Stimulated activated CD4-positive, alpha-beta T cell treated with anti-CD3 and anti-CD28 coated beads, Interleukin-15, amount 100 ng/mL, for 48 hours (primary cell): ENCODE data around the gene TTLL7.
A peak's percentile ranks its signal among the peaks of the same experiment; 100 is the strongest.

ENCODE experiments used
- DNase-seq, 2 donors: peaks; one replicate each; pipeline ENCODE4 v3.0.0-alpha.2; 2020; ENCODE audit warnings: low read depth in 2 of 2

The TTLL7 gene, protein sequence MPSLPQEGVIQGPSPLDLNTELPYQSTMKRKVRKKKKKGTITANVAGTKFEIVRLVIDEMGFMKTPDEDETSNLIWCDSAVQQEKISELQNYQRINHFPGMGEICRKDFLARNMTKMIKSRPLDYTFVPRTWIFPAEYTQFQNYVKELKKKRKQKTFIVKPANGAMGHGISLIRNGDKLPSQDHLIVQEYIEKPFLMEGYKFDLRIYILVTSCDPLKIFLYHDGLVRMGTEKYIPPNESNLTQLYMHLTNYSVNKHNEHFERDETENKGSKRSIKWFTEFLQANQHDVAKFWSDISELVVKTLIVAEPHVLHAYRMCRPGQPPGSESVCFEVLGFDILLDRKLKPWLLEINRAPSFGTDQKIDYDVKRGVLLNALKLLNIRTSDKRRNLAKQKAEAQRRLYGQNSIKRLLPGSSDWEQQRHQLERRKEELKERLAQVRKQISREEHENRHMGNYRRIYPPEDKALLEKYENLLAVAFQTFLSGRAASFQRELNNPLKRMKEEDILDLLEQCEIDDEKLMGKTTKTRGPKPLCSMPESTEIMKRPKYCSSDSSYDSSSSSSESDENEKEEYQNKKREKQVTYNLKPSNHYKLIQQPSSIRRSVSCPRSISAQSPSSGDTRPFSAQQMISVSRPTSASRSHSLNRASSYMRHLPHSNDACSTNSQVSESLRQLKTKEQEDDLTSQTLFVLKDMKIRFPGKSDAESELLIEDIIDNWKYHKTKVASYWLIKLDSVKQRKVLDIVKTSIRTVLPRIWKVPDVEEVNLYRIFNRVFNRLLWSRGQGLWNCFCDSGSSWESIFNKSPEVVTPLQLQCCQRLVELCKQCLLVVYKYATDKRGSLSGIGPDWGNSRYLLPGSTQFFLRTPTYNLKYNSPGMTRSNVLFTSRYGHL

DNA sequence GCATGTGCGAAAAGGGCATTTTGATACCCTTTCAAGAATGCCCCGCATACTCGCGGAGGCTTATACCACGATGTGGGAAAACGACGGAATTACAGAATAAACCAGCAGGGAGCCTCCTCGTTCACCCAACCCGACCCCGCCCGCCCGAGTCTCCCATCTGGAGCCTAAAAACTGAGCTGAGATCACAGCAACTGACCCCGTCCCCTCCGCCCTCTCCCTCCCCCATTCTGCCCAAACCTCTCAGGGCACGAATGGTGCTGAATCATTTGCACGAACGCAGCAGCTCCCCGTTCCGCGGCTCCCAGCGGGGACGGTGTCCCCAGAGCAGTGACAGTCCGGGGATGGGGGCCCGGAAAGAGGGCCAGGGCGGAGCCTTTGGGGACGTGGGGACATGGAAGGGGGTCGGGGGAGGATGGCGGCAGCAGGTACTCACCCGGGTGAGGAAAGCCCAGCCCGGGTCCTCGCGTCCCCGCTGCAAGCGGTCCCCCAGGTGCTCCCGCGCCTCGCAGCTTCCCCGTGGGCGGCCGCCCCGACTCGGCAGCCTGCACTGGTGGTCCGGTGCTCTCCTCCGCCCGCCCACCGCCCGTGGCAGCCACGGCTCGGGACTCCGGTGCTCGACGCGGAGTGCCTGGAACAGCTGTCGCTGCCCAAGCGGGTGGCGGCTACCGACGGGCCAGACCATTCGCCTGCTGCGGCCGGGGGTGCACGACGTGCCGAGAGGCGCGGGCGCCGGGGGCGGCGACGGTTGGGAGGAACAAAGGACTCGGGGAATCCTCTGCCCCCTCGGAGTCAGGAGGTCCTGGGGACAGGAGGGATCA, at the start of gene TTLL7:
TTLL7 (minus strand) TSS at position 635 of the 818 bp plus-strand sequence. CDS start 46,921 bp downstream, outside the sequence.
- peak; percentile 43 to 58 for DNase-seq

GRCh38 chr1:84042461-84042860, 43.5 kb upstream of the TTLL7 start:
- no peak for DNase-seq

DNA sequence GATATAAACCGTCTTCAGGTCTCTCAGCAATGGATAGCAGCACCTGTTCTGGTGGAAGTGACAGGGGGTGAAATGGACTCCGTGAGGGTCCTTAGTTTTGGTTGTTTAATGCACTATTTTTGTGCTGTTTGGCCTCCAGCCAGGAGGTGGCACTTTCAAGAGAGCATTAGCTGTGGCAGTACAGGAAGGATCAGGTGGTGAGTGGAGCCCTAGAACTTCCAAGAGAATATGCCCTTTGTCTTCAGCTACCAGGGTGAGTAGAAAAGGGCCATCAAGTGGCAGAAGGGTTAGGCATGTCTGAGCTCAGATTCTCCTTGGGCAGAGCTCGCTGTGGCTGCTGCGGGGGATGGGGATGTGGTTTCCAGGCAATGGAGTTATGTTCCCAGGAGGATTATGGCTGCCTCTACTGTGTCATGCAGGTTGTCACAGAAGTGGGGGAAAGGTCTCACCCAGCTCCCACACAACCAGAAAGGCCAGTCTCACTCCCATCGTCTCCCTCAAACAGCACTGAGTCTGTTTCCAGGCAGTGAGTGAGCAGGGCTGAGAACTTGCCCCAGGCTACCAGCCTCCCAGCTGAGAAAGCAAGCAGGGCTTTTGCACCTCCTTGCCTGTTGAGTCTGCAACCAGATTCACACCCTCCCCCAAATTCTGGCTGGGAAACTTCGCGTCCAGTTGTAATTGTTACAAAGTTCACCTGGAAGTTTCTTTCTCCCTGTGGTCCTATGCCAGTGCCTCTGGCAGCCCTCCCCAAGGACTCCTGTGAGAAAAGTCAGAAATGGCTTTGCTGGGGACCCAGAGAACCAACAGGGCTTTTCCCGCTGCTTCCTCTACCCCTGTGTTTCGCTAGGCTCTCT, 39.1 kb upstream of the TTLL7 start:
- no peak for DNase-seq

DNA sequence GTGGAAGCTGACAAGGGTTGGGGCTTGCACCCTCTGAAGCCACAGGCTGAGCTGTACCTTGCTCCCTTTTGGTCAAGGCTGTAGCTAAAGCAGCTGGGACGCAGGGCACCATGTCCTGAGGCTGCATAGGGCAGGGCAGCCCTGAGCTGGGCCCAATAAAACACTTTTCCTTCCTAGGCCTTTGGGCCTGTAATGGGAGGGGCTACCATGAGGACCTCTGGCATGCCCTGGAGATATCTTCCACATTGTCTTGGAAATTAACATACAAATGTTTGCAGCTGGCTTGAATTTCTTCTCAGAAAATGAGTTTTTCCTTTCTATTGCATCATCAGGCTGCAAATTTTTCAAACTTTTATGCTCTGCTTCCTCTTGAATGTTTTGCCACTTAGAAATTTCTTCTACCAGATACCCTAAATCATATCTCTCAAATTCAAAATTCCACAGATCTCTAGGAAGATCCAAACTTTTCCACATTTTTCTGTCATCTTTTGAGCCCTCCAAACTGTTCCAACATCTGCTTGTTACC, 32.9 kb upstream of the TTLL7 start:
- no peak for DNase-seq

- no peak for DNase-seq
Measured at GRCh38 chr1:84027368-84027767, 28.4 kb upstream of the TTLL7 start.

DNA sequence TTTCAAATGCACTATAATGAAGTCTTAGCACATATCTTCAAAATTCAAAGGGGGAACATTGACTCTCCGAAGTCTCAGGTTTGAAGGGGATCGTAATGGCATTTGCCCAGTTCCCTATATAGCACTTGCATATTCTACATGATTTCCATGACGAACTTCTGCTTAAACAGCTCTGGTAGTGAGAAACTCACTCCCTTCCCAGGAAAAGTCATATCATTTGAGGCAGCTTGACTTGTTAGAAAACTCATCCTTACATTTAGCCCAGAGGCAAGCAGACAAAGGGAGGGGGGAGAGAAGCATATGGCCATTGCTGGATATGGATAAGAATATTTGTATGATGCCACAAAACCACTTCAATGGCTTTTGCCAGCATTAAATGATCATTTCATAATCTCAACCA, 27.0 kb upstream of the TTLL7 start:
- no peak for DNase-seq

DNA sequence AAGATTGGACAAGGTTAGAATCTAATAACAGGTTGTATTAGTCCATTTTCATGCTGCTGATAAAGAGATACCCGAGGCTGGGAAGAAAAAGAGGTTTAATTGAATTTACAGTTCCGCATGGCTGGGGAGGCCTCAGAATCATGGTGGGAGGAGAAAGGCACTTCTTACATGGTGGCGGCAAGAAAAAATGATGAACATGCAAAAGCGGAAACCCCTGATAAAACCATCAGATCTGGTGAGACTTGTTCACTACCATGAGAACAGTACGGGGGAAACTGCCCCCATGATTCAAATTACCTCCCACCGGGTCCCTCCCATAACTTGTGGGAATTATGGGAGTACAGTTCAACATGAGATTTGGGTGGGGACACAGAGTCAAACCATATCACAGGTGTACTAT, 22.9 kb upstream of the TTLL7 start:
- no peak for DNase-seq

DNA sequence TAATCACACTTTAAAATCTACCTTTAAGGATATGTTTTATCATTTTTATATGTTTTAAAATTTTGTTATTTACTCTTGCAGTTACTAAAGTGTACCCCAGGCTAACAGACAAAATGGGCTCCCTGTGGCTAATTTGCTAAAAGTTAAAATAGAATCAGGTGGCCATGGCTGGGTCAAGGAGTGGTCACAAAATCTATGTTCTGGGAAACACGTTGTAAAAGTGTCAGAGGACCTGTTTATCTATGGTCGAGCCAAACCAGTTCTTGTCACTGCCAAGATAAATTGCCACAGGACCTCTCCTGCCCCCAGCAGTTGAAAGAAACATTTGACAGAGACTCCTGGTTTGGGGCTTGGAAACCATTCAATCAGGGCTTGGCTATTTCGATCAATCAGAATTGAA, 21.2 kb upstream of the TTLL7 start:
- DNase-seq = no peak

DNA sequence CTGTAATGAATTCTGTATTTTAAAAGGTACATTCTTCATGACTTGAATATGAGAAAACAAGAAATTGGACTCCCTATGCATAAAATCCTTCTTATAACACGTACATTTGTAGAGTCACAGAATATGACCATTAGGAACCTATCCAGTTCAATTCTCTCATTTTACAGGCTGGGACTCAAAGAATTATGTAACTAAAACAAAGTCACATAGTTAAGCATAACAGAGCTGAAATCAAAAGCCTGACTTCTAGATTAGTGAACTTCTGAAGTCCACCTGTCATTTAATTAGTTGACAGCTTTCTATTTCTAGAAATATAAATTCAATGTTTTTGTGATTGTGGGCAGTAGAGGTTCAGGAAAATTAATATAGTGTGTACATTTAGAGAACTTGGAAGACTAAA, 20.3 kb upstream of the TTLL7 start:
- no peak for DNase-seq

DNA sequence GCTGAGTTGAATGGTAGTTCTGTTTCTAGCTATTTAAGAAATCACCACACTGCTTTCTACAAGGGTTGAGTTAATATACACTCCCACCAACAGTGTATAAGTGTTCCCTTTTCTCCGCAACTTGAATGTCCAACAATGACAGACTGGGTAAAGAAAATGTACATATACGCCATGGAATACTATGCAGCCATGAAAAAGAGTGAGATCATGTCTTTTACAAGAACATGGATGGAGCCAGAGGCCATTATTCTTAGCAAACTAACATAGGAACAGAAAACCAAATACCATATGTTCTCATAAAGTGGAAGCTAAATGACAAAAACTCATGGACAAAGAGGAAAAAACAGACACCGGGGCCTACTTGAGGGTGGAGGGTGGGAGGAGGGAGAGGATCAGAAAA, 14.8 kb upstream of the TTLL7 start:
- DNase-seq = no peak

DNA sequence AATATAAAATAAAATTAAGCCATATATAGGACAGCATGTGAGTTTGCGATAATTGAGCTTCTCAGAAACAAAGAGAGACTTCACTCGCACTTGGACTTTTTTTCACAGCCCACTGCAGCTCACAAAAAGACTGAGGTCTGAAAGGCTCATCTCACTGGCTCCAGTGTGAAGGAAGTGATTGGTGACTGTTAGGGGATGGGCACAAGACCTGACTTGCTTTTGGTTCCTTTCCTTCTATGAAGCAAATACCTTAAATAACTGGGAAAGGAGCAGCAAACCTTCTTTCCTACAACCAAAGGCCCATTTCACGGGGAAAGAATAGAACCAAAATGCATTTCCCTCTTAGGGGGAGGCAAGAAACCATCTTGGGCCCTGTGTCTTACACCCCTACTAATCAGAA, 13.1 kb upstream of the TTLL7 start:
- no peak for DNase-seq

- no peak for DNase-seq
Measured at GRCh38 chr1:84010136-84010535, 11.2 kb upstream of the TTLL7 start.

DNA sequence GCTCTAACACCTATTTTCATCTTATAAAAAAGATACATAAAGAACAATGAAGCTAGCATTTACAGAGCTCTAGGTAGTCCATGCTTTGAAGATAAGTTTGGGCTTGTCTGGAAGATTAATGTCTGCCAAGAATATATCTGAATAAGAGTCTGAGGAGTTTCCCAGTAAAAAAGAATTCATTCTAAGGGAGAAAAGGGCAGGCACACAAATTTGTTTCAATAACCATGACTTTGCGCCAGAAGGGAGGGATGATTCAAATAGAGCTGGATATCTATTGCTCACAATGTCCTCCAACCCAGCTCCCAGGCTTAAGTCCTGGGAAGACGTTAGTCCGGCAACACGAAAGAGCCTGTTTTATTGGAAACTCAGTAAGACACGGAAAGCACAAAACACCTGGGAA, 9.7 kb upstream of the TTLL7 start:
- DNase-seq = no peak

DNA sequence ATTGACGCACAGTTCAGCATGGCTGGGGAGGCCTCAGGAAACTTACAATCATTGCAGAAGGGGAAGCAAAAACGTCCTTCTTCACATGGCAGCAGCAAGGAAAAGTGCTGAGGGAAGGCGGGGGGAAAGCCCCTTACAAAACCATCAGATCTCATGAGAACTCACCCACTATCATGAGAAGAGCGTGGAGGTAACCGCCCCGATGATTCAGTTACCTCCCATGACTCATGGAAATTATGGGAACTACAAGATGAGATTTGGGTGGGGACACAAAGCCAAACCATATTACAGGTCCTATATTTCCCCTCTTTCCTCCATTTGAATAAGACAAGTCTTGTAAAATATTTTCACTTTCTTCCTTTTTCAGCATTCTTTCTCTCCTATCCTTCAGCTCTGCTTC, 7.7 kb upstream of the TTLL7 start:
- DNase-seq = no peak

- no peak for DNase-seq
Measured at GRCh38 chr1:84001501-84001900, 2.6 kb upstream of the TTLL7 start.

GRCh38 chr1:84000954-84001495, 2.1 kb upstream of the TTLL7 start:
- DNase-seq = no peak

DNA sequence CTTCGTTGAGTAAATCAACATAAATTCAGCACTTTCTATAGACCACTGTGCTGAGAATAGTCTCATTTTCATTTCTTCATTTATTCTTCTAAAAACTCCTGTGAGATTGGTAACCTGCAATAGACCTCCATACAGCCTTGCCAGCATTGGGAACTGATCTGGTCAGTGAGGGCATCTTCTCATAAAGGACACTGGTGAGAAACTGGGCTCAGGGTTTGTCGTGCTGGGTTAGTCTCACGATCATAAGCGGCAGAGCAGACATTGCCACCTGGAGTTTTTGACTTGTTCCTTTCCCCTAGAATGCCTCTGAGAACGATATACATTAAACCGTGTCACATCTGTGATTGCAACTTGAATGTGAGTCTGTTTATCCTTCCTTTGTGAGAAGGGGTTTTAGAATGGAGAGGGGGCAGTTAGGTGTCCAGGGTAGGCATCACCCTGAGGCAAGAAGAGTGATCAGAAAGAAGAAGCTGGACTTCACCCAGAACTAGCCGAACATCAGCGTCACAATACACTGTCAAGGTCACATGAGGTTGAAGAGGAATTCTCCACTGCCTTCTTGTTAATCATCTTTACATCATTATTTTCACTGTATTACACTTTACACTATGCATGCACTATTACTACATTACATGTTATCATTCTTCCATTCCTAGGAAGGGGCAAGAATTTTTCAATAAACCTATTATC, 1.4 kb upstream of the TTLL7 start:
- DNase-seq = no peak

DNA sequence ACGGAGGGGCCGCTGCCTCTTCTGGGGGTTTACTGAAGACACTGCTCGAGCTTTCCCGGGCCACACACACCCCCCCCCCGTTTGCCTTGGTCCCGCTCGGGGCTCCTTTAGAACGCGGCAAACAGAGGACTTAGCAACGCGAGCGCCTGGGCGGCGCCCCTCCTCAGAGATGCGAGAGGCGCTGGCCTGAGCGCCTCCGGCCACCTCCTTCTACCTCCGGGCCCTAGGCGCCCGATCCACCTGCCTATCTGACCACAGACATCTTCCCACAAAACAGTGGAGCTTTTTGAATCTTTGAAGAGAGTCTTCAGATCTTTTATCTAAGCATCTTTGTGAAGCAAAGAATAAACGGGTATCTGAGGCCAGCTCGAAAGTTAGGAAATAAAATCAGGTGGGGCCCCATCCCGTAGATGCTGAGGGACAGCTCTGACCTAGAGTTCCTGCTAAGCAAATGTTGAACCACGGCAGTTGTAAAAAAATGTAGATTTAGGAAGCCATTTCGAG, 436 bp upstream of the TTLL7 start:
- no peak for DNase-seq

- DNase-seq = no peak
Measured at GRCh38 chr1:83998205-83998497, 781 bp downstream of the TTLL7 start.

DNA sequence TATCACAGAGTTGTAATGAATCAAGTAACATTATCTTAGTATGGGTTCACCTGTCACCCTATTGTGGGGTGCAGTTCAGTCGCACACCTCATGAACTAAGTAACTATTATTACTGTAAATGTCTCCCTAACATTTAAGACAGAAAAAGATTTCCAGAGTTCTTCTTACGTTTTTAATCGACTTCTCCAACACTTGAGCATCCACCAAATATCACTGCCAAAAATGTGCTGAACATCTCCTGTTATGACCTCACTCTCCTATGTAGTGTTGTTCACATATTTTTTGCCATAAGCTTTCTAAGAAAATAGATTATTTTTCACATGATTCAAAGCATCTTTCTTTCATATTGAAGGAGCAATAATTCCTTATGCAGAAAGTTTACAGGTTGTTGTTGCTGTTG, 1.3 kb downstream of the TTLL7 start:
- DNase-seq = no peak
